Stromal cell of bone marrow (primary cell): Measurements from ENCODE around the gene KRT31.
"Not testable (repeated sequence)": the region's sequence is repeated elsewhere in the genome, so short reads cannot be mapped to it uniquely, and the experiment has no call there.

Experiments used
- DNase-seq: peaks from one replicate; pipeline ENCODE4 v3.0.0-alpha.2; 2012; ENCODE audit warnings: low read depth

The KRT31 gene

GRCh38 chr17:41396996-41397660, at the start of gene KRT31:
Gene KRT31, minus strand, starts transcription at chr17:41397608. Its CDS starts 69 bp downstream, at chr17:41397539.
- no peak for DNase-seq

- DNase-seq: no peak
Observed at GRCh38 chr17:41446806-41447205, 49.4 kb upstream of the KRT31 start.

GRCh38 chr17:41444640-41445039, 47.2 kb upstream of the KRT31 start:
- DNase-seq: no peak

GRCh38 chr17:41444186-41444585, 46.8 kb upstream of the KRT31 start:
- peak; percentile 36 for DNase-seq

- DNase-seq: no peak
Observed at GRCh38 chr17:41442739-41443138, 45.3 kb upstream of the KRT31 start.

- DNase-seq: no peak
Observed at GRCh38 chr17:41440531-41441033, 43.2 kb upstream of the KRT31 start, which contains the start of gene KRT38. Gene KRT38, minus strand, starts transcription at chr17:41440983. Its CDS starts 62 bp downstream, at chr17:41440921.

- no peak for DNase-seq
Observed at GRCh38 chr17:41439375-41439774, 42.0 kb upstream of the KRT31 start.

GRCh38 chr17:41437769-41438168, 40.4 kb upstream of the KRT31 start:
- DNase-seq: no peak

- no peak for DNase-seq
Observed at GRCh38 chr17:41437254-41437653, 39.8 kb upstream of the KRT31 start.

GRCh38 chr17:41434415-41434814, 37.0 kb upstream of the KRT31 start:
- DNase-seq: no peak

- no peak for DNase-seq
Observed at GRCh38 chr17:41434005-41434404, 36.6 kb upstream of the KRT31 start.

- DNase-seq: no peak
Observed at GRCh38 chr17:41433586-41433985, 36.2 kb upstream of the KRT31 start.

GRCh38 chr17:41430376-41430775, 33.0 kb upstream of the KRT31 start:
- DNase-seq: not testable (repeated sequence)

- DNase-seq: no peak
Observed at GRCh38 chr17:41429667-41430066, 32.3 kb upstream of the KRT31 start.

GRCh38 chr17:41428591-41429291, 31.3 kb upstream of the KRT31 start:
- DNase-seq: no peak

GRCh38 chr17:41424111-41424635, 26.8 kb upstream of the KRT31 start, which contains the start of gene KRT37:
Gene KRT37, minus strand, starts transcription at chr17:41424585. Its CDS starts 62 bp downstream, at chr17:41424523.
- no peak for DNase-seq

- DNase-seq: not testable (repeated sequence)
Observed at GRCh38 chr17:41422586-41422985, 25.2 kb upstream of the KRT31 start.

GRCh38 chr17:41421617-41422016, 24.2 kb upstream of the KRT31 start:
- DNase-seq: no peak

GRCh38 chr17:41421116-41421515, 23.7 kb upstream of the KRT31 start:
- DNase-seq: no peak

- DNase-seq: no peak
Observed at GRCh38 chr17:41420134-41420533, 22.7 kb upstream of the KRT31 start.

GRCh38 chr17:41419716-41420115, 22.3 kb upstream of the KRT31 start:
- no peak for DNase-seq

- DNase-seq: no peak
Observed at GRCh38 chr17:41418116-41418860, 20.9 kb upstream of the KRT31 start.
